Lower leg skin (tissue), 3 donors: Measurements from ENCODE around the gene WEE1.

Experiments used
- CTCF ChIP-seq, 3 donors: fragments of 450-650 bp; IDR thresholded peaks; one replicate each; pipeline ENCODE4 v1.5.1; 2016; ENCODE audit warnings: antibody characterized with exemption in 3 of 3, mild to moderate bottlenecking in 3 of 3, moderate library complexity in 2 of 3
- POLR2A ChIP-seq, 2 donors: fragments of 450-650 bp; IDR thresholded peaks; one replicate each; pipeline ENCODE4 v1.6.1; 2016 to 2017; ENCODE audit warnings: antibody characterized with exemption in 2 of 2, mild to moderate bottlenecking in 1 of 2, moderate library complexity in 1 of 2

GRCh38 chr11:9633679-9634078 is 60.2 kb downstream of the WEE1 start:
- TF ChIP-seq CTCF (IDR thresholded peaks at IDR 0.05) (no peak), POLR2A (IDR thresholded peaks at IDR 0.05) (no peak)
